Fibroblast of gingiva (primary cell): Measurements from ENCODE around the gene ZNF330.
"Not testable (repeated sequence)": the region's sequence is repeated elsewhere in the genome, so short reads cannot be mapped to it uniquely, and the experiment has no call there.

Experiments used
- DNase-seq: peaks from one replicate; pipeline ENCODE4 v3.0.0-alpha.2; 2011; ENCODE audit warnings: low read depth

Gene ZNF330

GRCh38 chr4:141220691-141221659 lies at the start of gene ZNF330:
Gene ZNF330, plus strand, starts transcription at chr4:141220895. Its CDS starts 1,477 bp downstream, at chr4:141222372.
- peak; percentile 92 for DNase-seq

GRCh38 chr4:141174457-141174856 lies 46.2 kb upstream of the ZNF330 start:
- no peak for DNase-seq

- DNase-seq, result no peak
Measured at GRCh38 chr4:141177171-141177570, 43.5 kb upstream of the ZNF330 start.

GRCh38 chr4:141179474-141180373 lies 41.0 kb upstream of the ZNF330 start:
- no peak for DNase-seq

GRCh38 chr4:141180991-141181761 lies 39.5 kb upstream of the ZNF330 start:
- no peak for DNase-seq

GRCh38 chr4:141183491-141183890 lies 37.2 kb upstream of the ZNF330 start:
- not testable (repeated sequence) for DNase-seq

- DNase-seq, result no peak
Measured at GRCh38 chr4:141192564-141192963, 28.1 kb upstream of the ZNF330 start.

GRCh38 chr4:141193516-141194034 lies 27.1 kb upstream of the ZNF330 start:
- DNase-seq, result no peak

- no peak for DNase-seq
Measured at GRCh38 chr4:141195095-141195707, 25.5 kb upstream of the ZNF330 start.

GRCh38 chr4:141196227-141196933 lies 24.3 kb upstream of the ZNF330 start:
- no peak for DNase-seq

- DNase-seq, result no peak
Measured at GRCh38 chr4:141207961-141208360, 12.7 kb upstream of the ZNF330 start.

- no peak for DNase-seq
Measured at GRCh38 chr4:141210168-141210567, 10.5 kb upstream of the ZNF330 start.

GRCh38 chr4:141213550-141213991 lies 7.1 kb upstream of the ZNF330 start:
- DNase-seq, result no peak

GRCh38 chr4:141215030-141215429 lies 5.7 kb upstream of the ZNF330 start:
- no peak for DNase-seq

- DNase-seq, result no peak
Measured at GRCh38 chr4:141216002-141216761, 4.5 kb upstream of the ZNF330 start.

- DNase-seq, result no peak
Measured at GRCh38 chr4:141220271-141220670, 424 bp upstream of the ZNF330 start.

GRCh38 chr4:141223418-141223817 lies 2.7 kb downstream of the ZNF330 start:
- no peak for DNase-seq

- not testable (repeated sequence) for DNase-seq
Measured at GRCh38 chr4:141227280-141227679, 6.6 kb downstream of the ZNF330 start.

GRCh38 chr4:141229408-141230101 lies 8.9 kb downstream of the ZNF330 start:
- DNase-seq, result no peak
